ENCODE measurements around the gene CTR9.

The CTR9 gene

GRCh38 chr11:10742460-10743208 is 8.4 kb upstream of the CTR9 start:
- Histone ChIP-seq H3K36me3 (replicated peaks; ENCODE audit: low read depth, low read length) (no peaks in the 10 kb centered on the region), H4K20me1 (ENCODE audit: insufficient read depth, low read length) (no peaks in the 10 kb centered on the region), H3K27ac (ENCODE audit: low read length) (no peak overlapping the region), H3K4me2 (ENCODE audit: low read length) (no peak overlapping the region), H3K27me3 (ENCODE audit: low read depth, low read length) (no peaks in the 10 kb centered on the region), H3K79me2 (ENCODE audit: low read length) (no peaks in the 10 kb centered on the region), H2AFZ (ENCODE audit: low read depth, low read length) (no peak overlapping the region), H3K9ac (ENCODE audit: low read length) (no peak overlapping the region), H3K4me1 (ENCODE audit: low read length) (no peaks in the 10 kb centered on the region), H3K4me3 (ENCODE audit: low read length) (no peak overlapping the region), H3K9me3 (ENCODE audit: insufficient read depth, low read length) (no peaks in the 10 kb centered on the region)
- TF ChIP-seq EZH2phosphoT487 (IDR thresholded peaks at IDR 0.05; ENCODE audit: low read depth) = no peak
- no peak for TF ChIP-seq CTCF (IDR thresholded peaks at IDR 0.05; ENCODE audit: low read depth, low read length)

GRCh38 chr11:10743354-10744000 is 7.6 kb upstream of the CTR9 start:
- Histone ChIP-seq H3K36me3 (replicated peaks; ENCODE audit: low read depth, low read length) (no peaks in the 10 kb centered on the region), H3K9ac (ENCODE audit: low read length) (no peak overlapping the region), H3K4me3 (ENCODE audit: low read length) (no peak overlapping the region), H3K27ac (ENCODE audit: low read length) (no peak overlapping the region), H3K27me3 (ENCODE audit: low read depth, low read length) (no peaks in the 10 kb centered on the region), H3K9me3 (ENCODE audit: insufficient read depth, low read length) (no peaks in the 10 kb centered on the region), H4K20me1 (ENCODE audit: insufficient read depth, low read length) (no peaks in the 10 kb centered on the region), H3K4me2 (ENCODE audit: low read length) (no peak overlapping the region), H3K4me1 (ENCODE audit: low read length) (no peaks in the 10 kb centered on the region), H3K79me2 (ENCODE audit: low read length) (no peaks in the 10 kb centered on the region), H2AFZ (ENCODE audit: low read depth, low read length) (no peak overlapping the region)
- TF ChIP-seq CTCF (IDR thresholded peaks at IDR 0.05; ENCODE audit: low read depth, low read length) (no peak), EZH2phosphoT487 (IDR thresholded peaks at IDR 0.05; ENCODE audit: low read depth) (no peak)

GRCh38 chr11:10744206-10744605 is 6.8 kb upstream of the CTR9 start:
- H3K4me3 ChIP-seq (ENCODE audit: low read length) = no peak overlapping the region
- H3K36me3 ChIP-seq (replicated peaks; ENCODE audit: low read depth, low read length) = no peaks in the 10 kb centered on the region
- no peak overlapping the region for H2AFZ ChIP-seq (ENCODE audit: low read depth, low read length)
- H3K79me2 ChIP-seq (ENCODE audit: low read length) = no peaks in the 10 kb centered on the region
- no peak overlapping the region for H3K9ac ChIP-seq (ENCODE audit: low read length)
- no peaks in the 10 kb centered on the region for H3K27me3 ChIP-seq (ENCODE audit: low read depth, low read length)
- no peak overlapping the region for H3K27ac ChIP-seq (ENCODE audit: low read length)
- no peaks in the 10 kb centered on the region for H3K9me3 ChIP-seq (ENCODE audit: insufficient read depth, low read length)
- no peak overlapping the region for H3K4me2 ChIP-seq (ENCODE audit: low read length)
- TF ChIP-seq EZH2phosphoT487 (IDR thresholded peaks at IDR 0.05; ENCODE audit: low read depth) = no peak
- TF ChIP-seq CTCF (IDR thresholded peaks at IDR 0.05; ENCODE audit: low read depth, low read length) = no peak
- no peaks in the 10 kb centered on the region for H4K20me1 ChIP-seq (ENCODE audit: insufficient read depth, low read length)
- H3K4me1 ChIP-seq (ENCODE audit: low read length) = no peaks in the 10 kb centered on the region

GRCh38 chr11:10746871-10747270 is 4.2 kb upstream of the CTR9 start:
- H3K9ac ChIP-seq (ENCODE audit: low read length) = no peak overlapping the region
- H3K36me3 ChIP-seq (replicated peaks; ENCODE audit: low read depth, low read length) = no peaks in the 10 kb centered on the region
- H3K27ac ChIP-seq (ENCODE audit: low read length) = no peak overlapping the region
- H3K4me2 ChIP-seq (ENCODE audit: low read length) = no peak overlapping the region
- no peaks in the 10 kb centered on the region for H3K9me3 ChIP-seq (ENCODE audit: insufficient read depth, low read length)
- TF ChIP-seq EZH2phosphoT487 (IDR thresholded peaks at IDR 0.05; ENCODE audit: low read depth) = no peak
- TF ChIP-seq CTCF (IDR thresholded peaks at IDR 0.05; ENCODE audit: low read depth, low read length) = no peak
- H3K4me1 ChIP-seq (ENCODE audit: low read length) = no peaks in the 10 kb centered on the region
- no peak overlapping the region for H3K4me3 ChIP-seq (ENCODE audit: low read length)
- H2AFZ ChIP-seq (ENCODE audit: low read depth, low read length) = no peak overlapping the region
- no peaks in the 10 kb centered on the region for H3K27me3 ChIP-seq (ENCODE audit: low read depth, low read length)
- no peaks in the 10 kb centered on the region for H4K20me1 ChIP-seq (ENCODE audit: insufficient read depth, low read length)
- peaks cover 6% of the 10 kb centered on the region for H3K79me2 ChIP-seq (ENCODE audit: low read length)

Data from OCI-LY3 (cell line).